Right forelimb (tissue), 1 donor: Measurements from ENCODE around the gene CEP128.

Source experiments
- DNase-seq: peaks from one replicate; pipeline ENCODE4 v3.0.0-alpha.2; 2018

The CEP128 gene

DNA sequence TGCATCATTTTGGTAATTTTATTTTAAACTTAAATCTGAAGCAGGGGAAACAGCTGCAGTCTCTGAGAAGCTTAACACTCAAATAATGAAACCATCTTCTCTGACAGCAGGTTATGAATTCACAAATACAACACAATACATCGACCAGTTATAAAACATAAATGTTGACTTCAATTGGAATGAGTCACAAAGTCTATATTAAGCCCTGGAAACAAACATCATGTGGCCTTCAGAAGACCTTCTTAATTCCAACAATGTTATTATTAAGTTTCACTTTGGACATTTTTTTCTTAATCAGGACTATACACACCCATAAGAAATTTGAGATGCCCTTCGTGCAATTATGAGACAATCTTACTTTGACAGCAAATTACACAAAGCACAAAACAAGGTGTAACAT, 68.9 kb downstream of the CEP128 start:
- DNase-seq, result no peak

DNA sequence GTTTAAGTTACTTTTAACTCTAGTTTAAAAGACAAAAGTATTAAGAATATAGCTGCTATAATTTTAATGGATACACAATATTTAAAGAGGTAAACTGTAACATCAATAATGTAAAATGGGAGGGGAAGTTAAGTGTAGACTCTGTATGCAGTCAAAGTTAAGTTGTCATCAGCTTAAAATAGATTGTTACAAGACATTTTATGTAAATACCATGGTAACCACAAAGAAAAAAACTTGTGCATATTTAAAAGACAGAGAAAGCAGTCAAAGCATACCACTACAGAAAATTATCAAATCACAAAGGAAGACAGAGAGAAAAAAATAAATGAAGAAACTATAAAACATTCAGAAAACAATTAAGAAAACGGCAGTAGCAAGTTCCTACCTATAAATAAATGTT, 73.3 kb downstream of the CEP128 start:
- no peak for DNase-seq

GRCh38 chr14:80867798-80868197, 73.7 kb downstream of the CEP128 start:
- no peak for DNase-seq

DNA sequence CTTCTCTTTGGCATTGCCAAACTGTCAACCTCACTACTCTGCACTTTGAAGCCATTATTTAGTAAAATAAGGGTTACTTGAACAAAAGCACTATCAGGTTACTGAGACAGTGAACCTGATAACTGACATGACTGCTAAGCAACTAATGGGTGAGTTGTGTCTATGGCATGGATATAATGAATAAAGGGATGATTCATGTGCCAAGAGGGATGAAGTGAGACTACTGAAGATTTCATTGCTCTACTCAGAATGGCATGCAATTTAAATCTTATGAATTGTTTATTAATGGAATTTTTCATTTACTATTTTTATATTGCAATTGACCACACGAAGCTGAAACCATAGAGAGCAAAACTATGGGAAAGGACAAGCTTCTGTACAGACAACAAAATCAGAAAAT, 74.4 kb downstream of the CEP128 start:
- no peak for DNase-seq

- no peak for DNase-seq
Measured at GRCh38 chr14:80865565-80865964, 76.0 kb downstream of the CEP128 start.

DNA sequence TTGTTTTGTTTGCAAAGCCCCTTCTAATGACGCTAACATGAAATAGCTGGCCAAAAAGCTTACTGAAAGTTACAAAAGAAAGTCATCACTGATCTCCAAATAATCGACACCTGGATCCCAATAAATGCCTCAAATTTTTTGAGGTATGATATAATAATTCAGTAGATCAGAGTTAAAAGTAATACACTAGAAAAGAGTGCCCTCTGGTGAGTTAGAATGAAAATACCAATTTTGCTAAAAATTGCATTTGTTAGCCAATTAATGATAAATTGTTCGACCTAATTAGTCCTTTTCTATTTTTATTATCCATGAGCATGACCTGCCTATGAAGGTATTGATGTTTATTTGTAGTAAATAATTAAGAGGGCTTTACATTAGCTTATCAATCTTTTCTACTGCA, 78.6 kb downstream of the CEP128 start:
- no peak for DNase-seq

DNA sequence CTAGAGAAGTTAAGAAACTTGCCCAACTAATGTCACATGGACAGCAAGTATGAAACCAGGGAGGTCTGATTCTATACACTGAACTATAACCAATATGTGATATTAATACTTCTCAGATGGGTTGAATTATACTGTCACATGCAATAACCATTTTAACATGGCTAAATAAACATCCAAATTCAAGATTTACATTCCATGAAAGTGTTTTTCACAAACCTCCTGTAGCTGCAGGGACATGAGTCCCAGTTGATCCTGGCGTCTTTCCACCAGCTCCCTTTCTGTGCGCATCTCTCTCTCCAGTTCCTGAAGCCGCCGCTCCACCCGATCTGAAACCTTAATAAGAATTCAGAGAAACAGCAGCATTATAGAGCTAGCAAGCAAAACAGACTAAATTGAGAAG, 79.0 kb downstream of the CEP128 start:
- DNase-seq, result no peak

GRCh38 chr14:80850197-80850814, 91.2 kb downstream of the CEP128 start:
- no peak for DNase-seq

DNA sequence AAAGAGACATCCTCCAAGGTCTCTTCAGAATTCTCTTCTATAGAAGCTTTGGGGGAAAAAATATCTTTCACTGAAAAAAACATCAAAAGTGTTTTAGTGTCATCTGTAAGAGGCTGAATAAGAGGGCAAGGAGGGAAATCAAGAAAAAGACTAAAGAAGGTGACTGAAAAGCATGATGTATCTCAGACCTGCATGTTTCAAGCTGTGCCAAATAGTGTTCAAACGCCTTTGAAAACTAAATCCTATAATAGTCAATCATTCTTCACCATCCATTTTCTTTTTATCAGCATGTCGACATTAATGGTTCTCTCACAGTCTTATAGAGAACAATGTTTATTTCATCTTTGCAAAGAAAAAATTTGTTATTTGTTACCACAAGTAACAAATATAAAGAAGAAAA, 94.5 kb downstream of the CEP128 start:
- no peak for DNase-seq

DNA sequence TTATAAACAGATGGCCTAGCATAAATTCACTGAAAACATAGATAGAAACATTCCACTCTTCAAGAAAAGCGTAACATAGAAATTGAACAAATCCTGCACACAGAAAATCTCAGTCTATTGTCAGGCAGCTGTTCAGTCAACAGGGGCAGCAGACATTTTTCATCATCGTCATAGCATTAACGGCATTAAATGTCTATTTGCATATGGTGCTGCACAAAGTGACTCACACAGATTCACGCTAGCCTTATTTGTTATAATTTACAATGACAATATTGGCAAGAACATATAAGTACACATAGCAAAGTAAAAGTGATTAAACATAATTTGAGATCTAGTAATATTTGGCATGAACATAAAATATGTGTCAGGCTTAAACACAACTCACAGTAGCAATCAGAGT, 95.7 kb downstream of the CEP128 start:
- no peak for DNase-seq

DNA sequence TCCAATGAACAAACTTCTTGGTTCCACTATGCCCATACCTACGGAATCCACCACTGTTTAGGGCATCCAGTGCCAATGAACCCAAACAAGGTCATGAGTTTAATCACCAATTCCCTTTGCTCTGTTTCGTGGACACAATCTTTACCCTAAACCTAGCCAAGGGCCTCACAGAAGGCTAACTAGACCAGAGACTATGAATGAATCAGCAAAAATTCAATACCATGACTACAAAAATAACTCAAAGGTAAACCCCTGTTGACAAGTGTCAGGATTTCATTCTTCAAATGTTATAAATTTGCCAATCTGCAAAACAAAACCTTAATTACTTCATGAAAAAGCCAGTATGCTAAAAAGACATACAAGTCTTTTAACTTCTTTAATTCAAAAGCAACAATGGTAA, 96.7 kb downstream of the CEP128 start:
- DNase-seq, result no peak

DNA sequence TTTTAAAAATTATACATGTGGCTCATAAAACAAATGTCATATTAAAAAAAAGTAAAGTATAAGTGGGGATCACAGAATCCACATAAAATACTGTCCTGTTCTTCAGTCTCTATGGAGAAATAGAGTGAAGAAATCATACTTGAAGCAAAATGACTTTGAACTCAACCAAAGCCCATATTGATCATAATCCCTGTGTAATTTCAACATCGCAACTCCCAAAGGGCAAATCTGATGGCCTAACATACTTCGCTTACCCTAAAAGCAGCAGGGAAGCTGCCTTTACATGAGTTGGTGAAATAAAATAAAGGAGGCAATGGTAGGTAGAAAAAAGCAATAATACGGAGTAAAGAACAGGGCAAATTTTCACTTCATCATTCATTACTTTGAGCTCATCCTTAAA, 101.8 kb downstream of the CEP128 start:
- no peak for DNase-seq

DNA sequence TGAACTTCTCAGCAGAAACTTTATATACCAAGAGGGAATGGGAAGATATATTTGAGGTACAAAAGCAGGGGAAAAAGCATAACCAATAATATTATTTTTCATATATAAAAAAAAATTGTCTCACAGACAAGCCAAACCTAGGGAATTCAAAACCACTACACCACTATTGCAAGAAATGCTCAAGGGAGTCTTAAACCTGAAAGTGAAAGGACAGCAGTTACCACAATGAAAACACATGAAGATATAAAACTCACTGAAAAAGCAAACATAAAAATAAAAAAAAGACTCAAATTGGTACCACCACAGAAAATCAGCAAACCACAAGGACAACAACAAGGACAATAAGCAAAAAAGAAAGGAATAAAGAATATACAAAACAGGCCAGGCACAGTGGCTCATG, 131.9 kb downstream of the CEP128 start:
- DNase-seq, result no peak

GRCh38 chr14:80805136-80805535, 136.4 kb downstream of the CEP128 start:
- no peak for DNase-seq

DNA sequence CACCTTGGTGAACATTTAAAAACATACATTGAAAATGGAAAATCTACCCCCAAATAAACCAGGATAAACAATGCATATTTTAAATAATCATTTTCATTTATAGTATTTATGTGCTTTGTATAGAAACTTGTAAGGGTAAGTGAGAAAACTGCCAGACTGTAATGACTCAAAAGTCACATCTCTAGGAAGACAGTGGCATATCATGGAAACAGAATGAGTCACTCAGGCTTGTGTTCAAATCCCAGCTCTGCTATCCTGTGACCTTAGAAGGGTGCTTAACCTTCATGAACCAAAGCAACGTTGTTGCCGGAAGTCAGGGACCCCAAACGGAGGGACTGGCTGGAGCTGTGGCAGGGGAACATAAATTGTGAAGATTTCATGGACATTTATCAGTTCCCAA, 142.7 kb downstream of the CEP128 start:
- no peak for DNase-seq

DNA sequence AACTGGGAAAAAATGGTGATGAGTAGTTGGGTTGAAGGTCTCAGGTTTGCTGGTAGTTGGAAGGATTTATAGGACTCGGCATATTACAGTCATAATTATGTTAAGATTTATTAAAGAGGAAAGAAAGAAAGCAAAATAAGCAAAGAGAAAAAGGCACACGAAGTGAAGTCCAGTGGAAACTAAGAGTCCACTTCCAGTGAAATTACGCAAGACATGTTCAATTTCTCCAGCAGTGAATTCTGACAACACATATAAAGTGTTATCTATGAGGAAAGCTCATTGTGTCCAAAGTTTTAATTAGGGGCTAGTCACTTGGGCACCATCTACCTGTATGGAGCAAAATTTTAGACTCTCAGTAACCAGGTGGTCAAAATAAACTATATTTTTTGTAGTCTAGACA, 143.3 kb downstream of the CEP128 start:
- no peak for DNase-seq

- DNase-seq, result no peak
Measured at GRCh38 chr14:80792771-80793170, 148.8 kb downstream of the CEP128 start.

DNA sequence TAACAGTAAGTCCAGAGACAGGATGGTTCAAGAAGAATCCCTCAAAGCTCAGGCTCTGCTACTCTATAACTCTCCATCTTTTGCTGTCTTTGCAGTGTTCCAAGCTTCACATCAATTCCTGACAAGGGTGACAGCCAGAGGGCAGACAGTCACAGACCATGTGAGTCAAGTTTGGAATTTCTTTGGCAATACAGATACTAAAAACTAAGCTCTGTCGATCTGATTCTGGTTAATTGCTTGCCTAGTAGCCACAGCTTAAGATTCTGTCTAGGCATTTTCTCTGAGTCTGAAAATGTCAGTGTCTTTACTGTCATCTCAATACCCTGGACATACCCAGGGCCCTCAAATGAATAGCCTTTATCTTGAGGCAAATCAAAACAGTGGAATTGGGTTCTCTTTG, 153.7 kb downstream of the CEP128 start:
- DNase-seq, result no peak

DNA sequence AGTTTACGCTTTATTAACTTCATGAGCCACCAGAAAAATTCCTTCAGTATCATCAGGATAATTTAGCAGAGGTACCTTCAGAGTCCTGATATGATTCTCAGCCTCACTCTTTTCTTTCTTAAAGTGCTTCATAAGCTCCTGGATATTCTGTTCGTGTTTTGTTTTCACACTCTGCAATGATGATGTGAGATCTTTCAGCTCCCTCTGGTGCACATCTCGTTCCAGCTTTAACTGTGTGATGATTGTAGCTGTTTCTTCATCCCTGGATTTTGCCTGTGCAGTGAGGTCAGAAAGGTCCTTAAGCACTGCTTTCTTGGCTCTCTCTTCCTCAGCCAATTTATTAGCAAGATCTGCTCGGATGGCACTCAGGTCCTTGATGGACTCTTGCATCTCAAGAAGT, 156.7 kb downstream of the CEP128 start:
- no peak for DNase-seq

GRCh38 chr14:80781972-80782367, 159.6 kb downstream of the CEP128 start:
- DNase-seq, result no peak

DNA sequence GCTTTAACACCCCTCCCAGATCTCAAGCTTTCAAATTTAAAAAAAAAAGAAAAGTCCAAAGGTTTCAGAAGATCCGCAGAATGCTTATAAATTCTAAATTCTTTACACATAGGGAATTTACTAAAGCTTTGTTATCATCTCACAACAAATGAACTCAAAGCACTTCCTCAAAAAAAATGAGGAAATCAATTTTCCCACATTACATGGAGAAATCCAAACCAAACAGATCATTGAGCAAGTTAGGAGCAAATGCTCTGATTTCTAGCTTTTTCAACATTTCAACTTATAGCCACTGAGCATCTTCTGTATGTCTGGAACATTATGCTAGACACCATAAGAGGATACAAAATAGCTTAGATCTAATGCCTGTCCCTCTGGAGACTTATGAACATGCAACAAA, 161.0 kb downstream of the CEP128 start:
- DNase-seq, result no peak

DNA sequence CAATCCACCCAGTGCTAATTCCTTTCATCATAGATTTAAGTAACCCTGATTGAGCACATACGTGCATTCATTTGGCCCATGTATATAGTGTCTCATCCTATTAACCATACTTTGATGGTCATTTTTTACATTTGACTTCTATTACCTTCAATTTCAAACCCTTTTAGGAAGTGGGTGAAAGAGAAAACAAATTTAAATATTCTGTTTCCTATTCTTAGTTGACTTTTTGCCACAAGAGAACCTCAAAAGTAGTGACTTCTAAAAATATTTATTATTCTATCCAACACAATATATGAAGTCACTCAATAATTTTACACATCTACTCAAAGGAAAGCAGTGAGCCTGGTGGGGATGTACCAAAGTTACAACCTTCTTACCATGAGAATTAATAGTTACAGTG, 164.9 kb downstream of the CEP128 start:
- no peak for DNase-seq

DNA sequence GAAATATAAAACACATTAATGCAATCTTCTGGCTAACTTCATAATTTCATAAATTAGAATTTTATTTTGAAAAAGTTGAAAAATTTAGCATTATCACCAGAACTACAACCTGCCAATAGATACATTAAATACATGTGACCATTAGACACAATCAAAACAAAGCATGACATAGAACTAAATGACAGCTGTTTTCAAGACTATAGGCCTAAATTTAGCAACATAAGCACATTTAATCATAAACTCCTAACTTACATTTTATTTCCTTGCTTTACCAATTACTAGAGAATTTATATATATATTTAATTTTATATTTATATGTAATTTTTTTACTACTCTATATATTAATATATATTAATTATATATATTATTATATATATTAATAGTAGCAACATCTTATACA, 165.4 kb downstream of the CEP128 start:
- DNase-seq, result no peak

- DNase-seq, result no peak
Measured at GRCh38 chr14:80772504-80772903, 169.0 kb downstream of the CEP128 start.

DNA sequence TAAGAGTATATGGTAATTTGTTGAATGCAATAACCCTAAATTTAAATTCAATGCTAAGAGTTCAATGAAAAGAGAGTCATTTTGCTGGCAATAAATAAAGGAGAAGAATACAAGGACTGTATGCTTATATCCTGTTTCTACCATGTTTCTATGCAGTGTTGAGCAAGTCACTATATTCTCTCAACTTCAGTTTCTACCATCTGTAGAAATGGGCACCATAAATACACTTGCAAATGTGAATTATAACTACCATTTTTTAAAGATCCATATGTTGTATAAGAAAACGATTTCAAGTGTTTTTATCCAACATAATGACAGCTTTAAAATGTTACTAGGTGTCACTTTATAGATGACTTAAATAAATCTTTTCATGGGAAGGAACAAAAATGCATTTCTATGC, 170.3 kb downstream of the CEP128 start:
- DNase-seq, result no peak
